HUES64 (cell line): ENCODE results near the gene ARRDC3.

Source experiments
- H3K27ac ChIP-seq: 2 replicates; pipeline ENCODE4 v1.7.0; 2013; ENCODE audit warnings: low read depth, low read length, inconsistent platforms
- H3K27me3 ChIP-seq: 2 replicates; pipeline ENCODE4 v1.6.1; 2013; ENCODE audit warnings: mild to moderate bottlenecking, low read length; ENCODE audit not compliant: insufficient read depth
- H3K36me3 ChIP-seq: 2 replicates; pipeline ENCODE4 v1.6.1; 2013; ENCODE audit warnings: mild to moderate bottlenecking, low read length; ENCODE audit not compliant: insufficient read depth
- H3K4me1 ChIP-seq: 2 replicates; pipeline ENCODE4 v1.6.1; 2013; ENCODE audit warnings: mild to moderate bottlenecking, low read length, moderate library complexity; ENCODE audit not compliant: insufficient read depth
- H3K4me3 ChIP-seq: 2 replicates; pipeline ENCODE4 v1.5.1; 2013; ENCODE audit warnings: mild to moderate bottlenecking, low read length, moderate library complexity
- H3K9ac ChIP-seq: 2 replicates; pipeline ENCODE4 v1.6.1; 2013; ENCODE audit warnings: mild to moderate bottlenecking, low read depth, low read length
- H3K9me3 ChIP-seq: 2 replicates; pipeline ENCODE4 v1.6.1; 2013; ENCODE audit warnings: low read depth, low read length; ENCODE audit not compliant: insufficient read depth
- WGBS: fragments of 150-250, 120-280 bp; methylation state at CpG from one replicate; pipeline ENCODE4 v1.1.7; 2013; ENCODE audit warnings: missing lambda C conversion rate; 5-methylcytosine and 5-hydroxymethylcytosine counted together

Gene ARRDC3

GRCh38 chr5:91383956-91384300 is 811 bp upstream of the ARRDC3 start:
- no peaks in the 10 kb centered on the region for H3K27me3 ChIP-seq
- H3K27ac ChIP-seq = peak overlapping the region; percentile 92
- 9% methylated on average over 5 of the region's 7 CpGs for WGBS

DNA sequence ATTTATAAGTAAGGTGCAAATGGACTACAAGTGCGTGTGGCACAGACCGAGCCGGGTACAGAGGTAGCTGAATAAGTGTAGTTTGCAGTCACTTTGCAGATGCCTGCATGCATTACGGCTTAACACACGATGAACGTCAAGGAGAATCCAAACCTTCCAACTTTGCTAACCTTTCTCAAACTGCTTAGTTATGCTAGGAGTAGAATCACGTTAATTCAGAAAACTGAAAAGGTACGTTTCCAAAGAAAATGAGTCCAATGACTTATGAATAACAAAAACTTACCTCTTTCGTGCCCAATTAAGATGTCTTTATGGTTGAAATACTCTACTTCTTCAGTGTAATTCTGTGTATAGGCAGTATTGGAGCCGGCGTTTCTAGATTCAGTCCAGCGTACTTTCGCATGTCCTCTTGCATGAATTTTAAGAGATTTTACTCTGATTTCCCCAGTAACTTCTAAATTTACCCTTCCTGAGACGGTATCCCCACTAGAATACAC is 539 bp downstream of the ARRDC3 start:
- H3K9ac ChIP-seq = peak overlapping the region; percentile 99
- peak overlapping the region; percentile 92 for H3K27ac ChIP-seq
- H3K4me3 ChIP-seq = peak overlapping the region; percentile 78
- no peaks in the 10 kb centered on the region for H3K27me3 ChIP-seq
- H3K9me3 ChIP-seq = no peaks in the 10 kb centered on the region
- peaks cover 11% of the 10 kb centered on the region for H3K36me3 ChIP-seq
- 0% methylated on average over 12 of the region's 14 CpGs for WGBS
- peaks cover 19% of the 10 kb centered on the region for H3K4me1 ChIP-seq

More at GRCh38 chr5:91383956-91384300, 811 bp upstream of the ARRDC3 start:
- Histone ChIP-seq H3K9ac (peak overlapping the region; percentile 79), H3K4me3 (peak overlapping the region; percentile 78), H3K9me3 (no peaks in the 10 kb centered on the region), H3K36me3 (no peaks in the 10 kb centered on the region), H3K4me1 (peaks cover 12% of the 10 kb centered on the region)

GRCh38 chr5:91381774-91382359 is 1.2 kb downstream of the ARRDC3 start:
- no peaks in the 10 kb centered on the region for H3K27me3 ChIP-seq
- peaks cover 19% of the 10 kb centered on the region for H3K4me1 ChIP-seq
- H3K4me3 ChIP-seq = peak overlapping the region; percentile 78
- WGBS = under 1% methylated on average over 9 of the region's 10 CpGs
- H3K36me3 ChIP-seq = peaks cover 18% of the 10 kb centered on the region
- no peaks in the 10 kb centered on the region for H3K9me3 ChIP-seq
- peak overlapping the region; percentile 99 for H3K9ac ChIP-seq
- peak overlapping the region; percentile 92 for H3K27ac ChIP-seq

- peak overlapping the region; percentile 99 for H3K9ac ChIP-seq
- peaks cover 19% of the 10 kb centered on the region for H3K4me1 ChIP-seq
- peak overlapping the region; percentile 78 for H3K4me3 ChIP-seq
- H3K27ac ChIP-seq = peak overlapping the region; percentile 92
- WGBS = 2% methylated on average over 4 of the region's 6 CpGs
- H3K9me3 ChIP-seq = no peaks in the 10 kb centered on the region
- H3K36me3 ChIP-seq = peaks cover 24% of the 10 kb centered on the region
- H3K27me3 ChIP-seq = no peaks in the 10 kb centered on the region
These were observed 1.8 kb downstream of the ARRDC3 start for GRCh38 chr5:91381239-91381773.

- peaks cover 30% of the 10 kb centered on the region for H3K36me3 ChIP-seq
- H3K27me3 ChIP-seq = no peaks in the 10 kb centered on the region
- H3K27ac ChIP-seq = peak overlapping the region; percentile 97
- WGBS = under 1% methylated on average over 39 of the region's 42 CpGs
- peak overlapping the region; percentile 99 for H3K9ac ChIP-seq
- H3K4me1 ChIP-seq = peaks cover 19% of the 10 kb centered on the region
- H3K4me3 ChIP-seq = peak overlapping the region; percentile 78
- no peaks in the 10 kb centered on the region for H3K9me3 ChIP-seq
These were observed 2.5 kb downstream of the ARRDC3 start for GRCh38 chr5:91380491-91381238.

DNA sequence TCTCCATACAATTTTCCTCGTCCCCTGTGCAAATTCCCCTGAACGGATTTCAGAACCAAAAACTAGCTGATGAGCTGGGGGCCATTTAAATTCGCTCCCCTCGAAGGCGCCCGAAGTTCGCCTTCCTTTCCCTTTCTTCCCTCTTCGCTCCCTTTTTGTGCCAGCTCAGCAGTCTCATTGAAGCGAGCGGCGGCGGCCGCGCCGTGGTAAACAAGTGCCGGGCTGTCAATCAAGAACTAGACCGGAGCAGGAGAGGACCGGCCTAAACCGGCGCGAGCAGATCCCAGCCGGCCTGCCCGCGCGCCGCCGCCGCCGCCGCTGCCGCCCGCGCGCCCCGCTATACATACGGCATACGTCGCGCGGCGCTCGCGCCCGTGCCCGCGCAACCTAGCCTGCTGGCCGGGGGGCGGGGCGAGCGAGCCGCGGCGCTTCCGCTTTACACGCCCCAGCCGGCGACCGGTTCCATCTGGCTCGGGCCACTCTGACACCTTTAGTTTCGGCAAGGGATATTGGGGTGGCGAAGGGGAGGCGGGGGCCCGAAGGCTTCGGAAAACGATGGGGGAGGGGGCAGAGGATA is 3.1 kb downstream of the ARRDC3 start:
- Histone ChIP-seq H3K9me3 (no peaks in the 10 kb centered on the region), H3K36me3 (peaks cover 37% of the 10 kb centered on the region), H3K4me3 (peak overlapping the region; percentile 78), H3K9ac (peak overlapping the region; percentile 100), H3K27ac (peak overlapping the region; percentile 99), H3K27me3 (no peaks in the 10 kb centered on the region), H3K4me1 (peaks cover 19% of the 10 kb centered on the region)
- WGBS = under 1% methylated on average over 60 of the region's 65 CpGs

GRCh38 chr5:91379246-91379913 is 3.7 kb downstream of the ARRDC3 start:
- Histone ChIP-seq H3K27ac (peak overlapping the region; percentile 99), H3K9me3 (no peaks in the 10 kb centered on the region), H3K9ac (peak overlapping the region; percentile 100), H3K27me3 (no peaks in the 10 kb centered on the region), H3K4me3 (peak overlapping the region; percentile 78), H3K36me3 (peaks cover 43% of the 10 kb centered on the region), H3K4me1 (peaks cover 15% of the 10 kb centered on the region)
- WGBS = 15% methylated on average over 8 of the region's 12 CpGs

- Histone ChIP-seq H3K27me3 (no peaks in the 10 kb centered on the region), H3K4me3 (peak overlapping the region; percentile 78), H3K9ac (peak overlapping the region; percentile 100), H3K9me3 (no peaks in the 10 kb centered on the region), H3K4me1 (peaks cover 12% of the 10 kb centered on the region), H3K36me3 (peaks cover 49% of the 10 kb centered on the region), H3K27ac (peak overlapping the region; percentile 30; the same call in 1 of the 2 replicates)
- 85% methylated on average over 2 of the region's 5 CpGs for WGBS
These were observed 4.3 kb downstream of the ARRDC3 start for GRCh38 chr5:91378752-91379211.

DNA sequence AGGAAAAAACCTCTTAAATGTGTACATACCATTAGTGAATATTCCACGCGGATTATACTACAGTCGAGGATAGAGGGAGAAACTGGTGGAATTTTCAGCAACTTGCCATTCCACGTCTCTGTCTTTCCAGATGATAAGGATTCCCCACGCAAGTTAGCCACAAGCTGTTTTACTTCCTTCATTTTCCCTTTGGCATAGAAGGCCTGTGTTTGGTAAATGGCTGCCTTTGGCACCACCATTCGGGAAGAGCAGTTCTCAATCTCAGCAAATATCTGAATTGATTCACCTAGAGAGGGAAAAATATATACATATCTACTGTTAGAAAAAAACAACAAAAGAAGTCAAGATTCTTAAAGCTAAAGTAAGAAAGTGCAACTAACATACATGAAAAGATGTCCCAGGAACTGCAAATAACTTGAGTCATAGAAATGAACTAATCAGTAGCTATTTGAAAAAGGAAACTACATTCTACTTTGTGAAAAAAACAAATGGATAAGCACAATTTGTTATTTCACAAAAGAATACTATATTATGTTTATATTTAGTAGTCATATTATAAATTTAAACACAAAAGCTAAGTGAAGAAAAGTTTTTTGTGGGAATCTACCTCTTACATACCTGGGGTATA is 8.1 kb downstream of the ARRDC3 start:
- Histone ChIP-seq H3K9me3 (no peaks in the 10 kb centered on the region), H3K36me3 (peaks cover 86% of the 10 kb centered on the region), H3K4me1 (peaks cover 12% of the 10 kb centered on the region), H3K27me3 (no peaks in the 10 kb centered on the region), H3K27ac (no peak overlapping the region), H3K9ac (no peak overlapping the region), H3K4me3 (no peak overlapping the region)
- WGBS = 94% methylated on average over 5 of the region's 6 CpGs

DNA sequence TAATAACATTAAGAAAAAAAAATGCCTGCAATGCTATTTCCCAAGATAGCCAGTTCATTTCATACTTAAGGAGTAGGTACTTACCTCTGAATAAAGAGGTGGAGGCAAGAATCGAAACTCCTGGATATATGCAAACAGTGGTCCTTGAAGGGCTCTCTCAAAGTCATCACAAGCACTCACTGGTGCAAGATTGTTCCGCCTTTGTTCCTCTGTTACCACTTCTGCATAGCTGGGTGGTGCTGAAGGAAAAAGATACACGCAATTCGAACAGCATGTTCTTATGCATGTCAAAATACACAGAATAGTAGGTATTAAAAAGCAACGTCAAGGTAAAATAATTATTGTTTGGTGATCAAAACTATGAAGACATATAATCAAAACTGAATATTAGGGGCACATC is 9.5 kb downstream of the ARRDC3 start:
- Histone ChIP-seq H3K36me3 (peaks cover 100% of the 10 kb centered on the region), H3K9me3 (no peaks in the 10 kb centered on the region), H3K27me3 (no peaks in the 10 kb centered on the region), H3K4me3 (no peak overlapping the region), H3K27ac (no peak overlapping the region), H3K4me1 (peaks cover 4% of the 10 kb centered on the region; the same call in 1 of the 2 replicates), H3K9ac (no peak overlapping the region)
- WGBS = 98% methylated on average over 4 of the region's 5 CpGs
